ENCODE results near the gene SCMH1. TPM values are rescaled to one million over a fixed set of nuclear protein-coding genes. Genes with fewer than 3 reads are reported as not detected.
"Not testable (repeated sequence)": the region's sequence is repeated elsewhere in the genome, so short reads cannot be mapped to it uniquely, and the experiment has no call there.

SCMH1 gene
- total RNA-seq, 1 donor from 2014 or later: 29.3 TPM

DNA sequence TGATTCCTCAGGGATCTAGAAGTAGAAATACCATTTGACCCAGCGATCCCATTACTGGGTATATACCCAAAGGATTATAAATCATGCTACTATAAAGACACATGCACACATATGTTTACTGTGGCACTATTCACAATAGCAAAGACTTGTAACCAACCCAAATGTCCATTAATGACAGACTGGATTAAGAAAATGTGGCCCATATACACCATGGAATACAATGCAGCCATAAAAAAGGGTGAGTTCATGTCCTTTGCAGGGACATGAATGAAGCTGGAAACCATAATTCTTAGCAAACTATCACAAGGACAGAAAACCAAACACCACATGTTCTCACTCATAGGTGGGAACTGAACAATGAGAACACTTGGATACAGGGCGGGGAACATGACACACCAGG, 30.5 kb downstream of the SCMH1 start:
- DNase-seq: not testable (repeated sequence)

GRCh38 chr1:41207053-41207452, 35.1 kb downstream of the SCMH1 start:
- DNase-seq: not testable (repeated sequence)

- DNase-seq: no peak
These were observed 41.4 kb downstream of the SCMH1 start for GRCh38 chr1:41200728-41201127.

GRCh38 chr1:41199375-41199774, 42.7 kb downstream of the SCMH1 start:
- no peak for DNase-seq

- no peak for DNase-seq
These were observed 49.5 kb downstream of the SCMH1 start for GRCh38 chr1:41192456-41193178.

DNA sequence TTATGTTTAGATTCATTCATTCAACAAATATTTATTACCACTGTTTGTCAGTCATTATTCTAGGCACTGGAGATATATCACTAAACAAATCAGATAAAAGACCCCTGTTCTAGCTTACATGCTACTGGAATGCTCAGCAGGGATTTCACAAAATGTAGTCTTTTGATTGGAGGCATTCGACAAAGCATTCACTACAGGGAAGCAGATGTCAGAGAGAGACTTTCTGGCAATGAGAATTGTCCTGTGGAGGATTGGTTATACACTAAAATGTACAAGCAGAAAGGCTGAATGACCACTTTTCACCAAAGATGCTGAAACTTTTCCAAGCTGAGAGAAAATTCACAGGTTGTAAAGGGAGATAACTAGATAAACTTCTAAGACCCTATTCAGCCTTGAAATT, 57.7 kb downstream of the SCMH1 start:
- no peak for DNase-seq

DNA sequence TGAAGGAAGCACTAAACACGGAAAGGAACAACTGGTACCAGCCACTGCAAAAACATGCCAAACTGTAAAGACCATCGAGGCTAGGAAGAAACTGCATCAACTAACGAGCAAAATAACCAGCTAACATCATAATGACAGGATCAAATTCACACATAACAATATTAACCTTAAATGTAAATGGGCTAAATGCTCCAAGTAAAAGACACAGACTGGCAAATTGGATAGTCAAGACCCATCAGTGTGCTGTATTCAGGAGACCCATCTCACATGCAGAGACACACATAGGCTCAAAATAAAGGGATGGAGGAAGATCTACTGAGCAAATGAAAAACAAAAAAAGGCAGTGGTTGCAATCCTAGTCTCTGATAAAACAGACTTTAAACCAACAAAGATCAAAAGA, 63.9 kb downstream of the SCMH1 start:
- not testable (repeated sequence) for DNase-seq

DNA sequence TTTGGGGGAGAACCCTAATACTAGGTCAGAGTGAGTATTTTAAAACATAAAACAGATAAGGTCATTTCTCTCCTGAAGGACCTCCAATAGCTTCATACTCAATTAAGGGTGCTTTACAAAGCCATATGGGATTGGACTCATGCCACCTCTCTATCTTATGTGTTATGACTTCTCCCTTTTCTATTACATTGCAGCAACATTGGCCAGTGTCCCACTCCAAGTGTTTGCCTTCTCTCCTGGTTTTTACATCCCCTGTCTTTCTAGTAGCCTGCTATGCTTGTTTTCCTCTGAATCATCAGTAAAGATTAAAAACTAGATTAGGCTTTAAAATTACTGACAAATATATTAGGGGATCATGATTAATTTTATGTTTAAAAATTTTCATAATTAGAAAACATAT, 66.6 kb downstream of the SCMH1 start:
- no peak for DNase-seq

GRCh38 chr1:41174170-41174569, 67.9 kb downstream of the SCMH1 start:
- DNase-seq: no peak

DNA sequence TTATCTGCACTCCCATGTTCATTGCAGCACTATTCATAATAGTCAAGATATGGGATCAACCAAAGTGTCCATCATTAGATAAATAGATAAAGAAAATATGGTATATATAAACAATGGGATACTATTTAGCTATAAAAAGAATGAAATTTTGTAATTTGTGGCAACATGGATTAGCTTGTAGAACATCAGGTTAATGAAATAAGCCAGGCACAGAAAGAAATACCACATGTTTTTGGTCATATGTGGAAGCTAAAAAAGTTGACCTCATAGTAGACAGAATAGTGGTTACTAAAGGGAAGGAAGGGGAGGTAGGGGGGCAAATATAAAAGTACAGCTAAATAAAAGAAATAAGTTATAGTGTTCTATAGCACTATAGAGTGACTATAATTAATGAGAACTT, 68.5 kb downstream of the SCMH1 start:
- DNase-seq: no peak

- DNase-seq: no peak
These were observed 70.7 kb downstream of the SCMH1 start for GRCh38 chr1:41171266-41171874.

DNA sequence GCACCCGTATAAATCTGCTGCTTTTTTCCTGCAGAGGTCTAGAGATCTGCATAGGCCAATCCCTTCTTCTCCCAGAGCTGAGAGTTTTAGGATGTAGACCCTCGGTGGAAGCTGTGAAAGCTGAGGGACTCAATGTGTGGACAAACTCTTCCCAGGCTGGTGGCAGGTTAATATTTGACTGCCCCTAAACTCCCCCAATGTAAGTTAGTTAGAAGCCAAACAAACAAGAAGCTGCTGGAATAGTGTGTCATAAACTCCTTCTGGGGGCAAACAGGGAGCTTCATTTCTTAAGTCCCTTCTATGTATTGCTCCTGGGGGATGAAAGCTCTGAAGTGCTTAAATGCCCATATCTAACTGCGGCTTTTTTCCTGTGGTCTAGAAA, 72.3 kb downstream of the SCMH1 start:
- DNase-seq: no peak

DNA sequence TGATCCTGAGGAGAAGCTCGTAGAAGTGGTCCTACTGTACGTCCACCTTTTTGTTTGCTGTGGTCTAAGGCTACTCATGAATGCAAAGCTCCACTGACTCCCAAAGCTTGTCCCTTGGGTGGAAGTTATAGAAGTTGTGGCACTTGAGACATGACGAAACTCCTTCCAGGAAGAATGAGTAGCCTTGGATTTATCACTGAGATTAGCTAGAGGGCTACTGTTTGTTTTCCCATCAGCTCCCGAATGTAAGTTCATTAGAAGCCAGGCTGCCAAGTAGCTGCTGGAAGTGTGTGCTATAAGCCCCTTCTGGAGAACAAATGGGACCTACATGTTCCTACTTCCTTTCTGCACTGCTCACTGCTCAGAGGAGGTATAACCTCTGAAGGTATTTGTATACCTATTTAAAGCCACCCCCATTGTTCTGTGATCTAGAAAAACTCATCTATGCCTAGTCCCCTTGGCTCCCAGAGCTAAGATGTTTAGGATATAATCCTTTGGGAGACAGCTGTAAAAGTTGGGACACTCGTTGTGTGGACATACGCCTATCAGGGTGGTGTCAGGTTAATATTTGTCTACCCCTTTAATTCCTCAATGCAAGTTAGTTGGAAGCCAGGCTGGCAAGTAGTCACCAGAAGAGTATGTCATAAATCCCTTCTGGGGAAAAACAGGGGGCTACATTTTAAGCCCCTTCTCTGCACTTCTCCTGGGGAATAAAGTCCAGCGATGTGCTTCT, 72.9 kb downstream of the SCMH1 start:
- DNase-seq: no peak

- DNase-seq: no peak
These were observed 74.4 kb downstream of the SCMH1 start for GRCh38 chr1:41167667-41168066.

DNA sequence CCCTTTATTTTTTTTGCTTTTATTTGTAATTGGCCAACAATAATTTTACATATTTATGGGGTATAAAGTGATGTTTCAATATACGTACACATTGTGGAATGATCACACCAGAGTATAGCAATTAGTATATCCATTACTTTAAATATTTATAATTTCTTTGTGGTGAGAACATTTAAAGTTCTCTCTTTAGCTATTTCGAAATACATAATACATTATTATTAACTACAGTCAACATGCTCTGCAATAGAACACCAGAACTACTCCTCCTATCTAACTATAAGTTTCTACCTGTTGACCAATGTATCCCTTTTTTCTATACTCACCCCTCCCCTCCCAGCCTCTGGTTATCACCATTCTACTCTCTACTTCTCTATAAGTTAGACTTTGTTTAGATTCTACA, 77.4 kb downstream of the SCMH1 start:
- no peak for DNase-seq

DNA sequence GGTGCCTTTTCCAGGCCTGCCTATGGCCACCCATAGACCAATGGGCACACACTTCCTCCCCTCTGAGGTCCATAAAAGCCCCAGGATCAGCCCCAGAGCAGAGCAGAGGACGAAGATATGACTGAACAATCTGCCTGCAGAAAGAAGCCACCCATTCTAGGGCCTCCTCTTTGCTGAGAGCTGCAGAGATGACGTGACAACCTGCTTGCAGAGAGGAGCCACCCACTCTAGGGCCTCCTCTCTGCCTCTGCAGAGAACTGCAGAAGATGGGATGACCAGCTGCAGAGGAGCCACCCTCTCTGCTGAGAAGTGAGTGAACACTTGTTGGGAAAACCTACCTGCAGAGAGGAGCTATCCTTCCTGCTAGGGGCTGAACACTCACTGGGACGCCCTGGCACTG, 79.7 kb downstream of the SCMH1 start:
- DNase-seq: no peak

DNA sequence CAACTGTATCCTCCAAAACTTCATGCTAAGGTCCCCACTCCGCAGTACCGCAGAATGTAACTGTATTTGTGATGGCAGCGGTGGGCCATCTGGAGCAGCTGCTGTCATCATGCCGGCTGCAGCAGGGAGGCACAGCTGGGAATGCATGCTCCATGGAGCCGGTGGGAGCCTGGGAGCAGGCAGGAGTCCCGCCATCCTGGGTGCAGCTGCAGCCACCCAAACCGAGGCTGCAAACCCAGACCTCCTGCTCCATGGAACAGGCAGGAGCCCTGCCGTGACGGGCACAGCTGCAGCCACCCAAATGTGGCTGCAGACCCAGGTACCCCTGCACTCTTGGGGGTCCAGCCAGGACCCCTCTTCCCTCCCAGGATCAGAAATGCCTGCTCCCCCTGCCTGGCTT, 80.3 kb downstream of the SCMH1 start:
- DNase-seq: peak; percentile 34

GRCh38 chr1:41160498-41161110, 81.5 kb downstream of the SCMH1 start:
- DNase-seq: no peak

GRCh38 chr1:41158966-41159365, 83.1 kb downstream of the SCMH1 start:
- no peak for DNase-seq

DNA sequence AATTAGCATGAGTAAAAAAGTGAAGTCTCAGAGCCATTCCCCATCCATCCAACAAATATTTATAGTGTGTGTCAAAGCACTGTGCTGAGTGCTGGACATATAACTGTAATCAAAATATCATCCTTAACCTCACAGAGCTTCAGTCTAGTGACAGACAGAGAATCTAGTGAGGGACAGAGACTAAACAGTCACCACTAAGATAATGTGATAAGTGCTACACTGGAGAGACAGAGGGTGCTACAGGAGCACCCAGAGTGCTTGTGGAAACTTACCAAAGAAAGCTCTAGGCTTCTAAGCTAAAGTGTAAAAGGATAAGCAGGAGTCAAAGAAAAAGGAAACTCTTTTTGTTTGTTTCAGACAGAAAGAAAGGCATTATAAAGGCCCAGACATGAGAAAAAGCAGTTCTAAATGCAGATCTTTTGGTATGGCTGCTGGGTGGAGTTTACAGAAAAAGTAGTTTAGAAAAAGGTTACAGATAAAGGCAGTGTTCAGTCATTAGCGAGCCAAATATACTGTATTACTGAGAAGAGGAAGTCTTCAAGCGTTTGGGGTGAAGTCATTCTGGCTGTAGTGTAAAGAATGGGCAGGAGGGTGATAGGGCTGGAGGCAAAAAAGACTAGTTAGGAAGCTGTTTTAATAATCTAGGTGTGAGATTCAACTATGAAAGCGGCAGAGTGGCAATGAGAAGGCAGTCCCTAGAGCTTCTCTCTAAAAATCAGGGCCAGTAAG, 83.8 kb downstream of the SCMH1 start:
- no peak for DNase-seq

GRCh38 chr1:41155105-41155504, 87.0 kb downstream of the SCMH1 start:
- DNase-seq: no peak

GRCh38 chr1:41153750-41154274, 88.3 kb downstream of the SCMH1 start:
- no peak for DNase-seq

Measured in skin of body (tissue), 2 donors.